ENCODE results near the gene CNTN1. TPM values are rescaled to one million over a fixed set of nuclear protein-coding genes. Genes with fewer than 3 reads are reported as not detected.

The CNTN1 gene
- total RNA-seq, 2 donors from 2014 or later: 0.77 to 4.4 TPM

DNA sequence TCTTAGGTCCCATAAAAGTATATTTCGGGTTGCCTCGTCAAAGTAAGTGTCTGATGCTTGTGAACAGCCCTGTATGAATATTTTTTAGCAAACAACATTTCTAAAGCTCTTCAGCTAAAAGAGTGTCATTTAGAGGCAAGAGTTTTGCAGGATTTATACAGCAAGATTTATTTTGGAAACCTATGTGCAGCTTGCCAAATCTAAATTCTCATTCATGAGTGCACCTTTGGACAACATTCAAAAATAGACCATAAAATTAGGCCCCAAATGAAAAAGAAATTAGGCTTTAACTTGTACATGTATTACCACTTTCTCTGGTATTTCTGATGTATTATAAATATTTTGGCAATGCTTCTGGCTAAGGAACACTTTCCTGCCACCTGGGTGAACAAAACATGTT is 271.5 kb downstream of the CNTN1 start:
- no peak for DNase-seq
- Histone ChIP-seq H3K9ac (ENCODE audit: low read depth in 2 of 2, low read length in 2 of 2) (no peak overlapping the region), H3K36me3 (no peaks in the 10 kb centered on the region), H3K4me3 (no peak overlapping the region), H3K27me3 (no peaks in the 10 kb centered on the region), H3K27ac (no peak overlapping the region), H3K4me1 (no peaks in the 10 kb centered on the region), H3K9me3 (no peaks in the 10 kb centered on the region)
- intact Hi-C loops (cut with DNase I): no loop called here
- TF ChIP-seq, protein P1, sequence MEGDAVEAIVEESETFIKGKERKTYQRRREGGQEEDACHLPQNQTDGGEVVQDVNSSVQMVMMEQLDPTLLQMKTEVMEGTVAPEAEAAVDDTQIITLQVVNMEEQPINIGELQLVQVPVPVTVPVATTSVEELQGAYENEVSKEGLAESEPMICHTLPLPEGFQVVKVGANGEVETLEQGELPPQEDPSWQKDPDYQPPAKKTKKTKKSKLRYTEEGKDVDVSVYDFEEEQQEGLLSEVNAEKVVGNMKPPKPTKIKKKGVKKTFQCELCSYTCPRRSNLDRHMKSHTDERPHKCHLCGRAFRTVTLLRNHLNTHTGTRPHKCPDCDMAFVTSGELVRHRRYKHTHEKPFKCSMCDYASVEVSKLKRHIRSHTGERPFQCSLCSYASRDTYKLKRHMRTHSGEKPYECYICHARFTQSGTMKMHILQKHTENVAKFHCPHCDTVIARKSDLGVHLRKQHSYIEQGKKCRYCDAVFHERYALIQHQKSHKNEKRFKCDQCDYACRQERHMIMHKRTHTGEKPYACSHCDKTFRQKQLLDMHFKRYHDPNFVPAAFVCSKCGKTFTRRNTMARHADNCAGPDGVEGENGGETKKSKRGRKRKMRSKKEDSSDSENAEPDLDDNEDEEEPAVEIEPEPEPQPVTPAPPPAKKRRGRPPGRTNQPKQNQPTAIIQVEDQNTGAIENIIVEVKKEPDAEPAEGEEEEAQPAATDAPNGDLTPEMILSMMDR (IDR thresholded peaks at IDR 0.05): no peak

DNA sequence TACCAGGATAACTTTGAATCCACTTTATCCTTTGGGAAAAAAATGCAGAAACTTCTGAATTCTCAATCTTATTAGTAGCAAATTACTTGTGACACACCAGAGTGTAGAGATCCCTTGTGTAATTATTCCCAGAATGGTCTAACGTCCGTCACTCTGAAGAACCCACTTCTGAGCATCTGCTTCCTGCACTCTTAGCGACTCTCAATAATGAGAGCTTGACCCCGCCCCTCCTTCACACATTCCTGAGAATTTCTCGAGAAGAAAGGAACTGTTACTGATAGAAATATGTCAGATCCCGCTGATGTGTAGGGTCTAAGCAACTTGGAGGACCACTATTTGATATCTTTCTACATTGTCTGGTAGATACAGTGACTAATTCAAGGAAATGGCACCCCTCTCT is 277.6 kb downstream of the CNTN1 start:
- Histone ChIP-seq H3K9ac (ENCODE audit: low read depth in 2 of 2, low read length in 2 of 2) (no peak overlapping the region), H3K4me1 (no peaks in the 10 kb centered on the region), H3K4me3 (no peak overlapping the region), H3K36me3 (no peaks in the 10 kb centered on the region), H3K27me3 (no peaks in the 10 kb centered on the region), H3K9me3 (no peaks in the 10 kb centered on the region), H3K27ac (no peak overlapping the region)
- no peak for DNase-seq
- intact Hi-C loops (cut with DNase I): no loop called here
- TF ChIP-seq, protein P1 (IDR thresholded peaks at IDR 0.05): no peak

DNA sequence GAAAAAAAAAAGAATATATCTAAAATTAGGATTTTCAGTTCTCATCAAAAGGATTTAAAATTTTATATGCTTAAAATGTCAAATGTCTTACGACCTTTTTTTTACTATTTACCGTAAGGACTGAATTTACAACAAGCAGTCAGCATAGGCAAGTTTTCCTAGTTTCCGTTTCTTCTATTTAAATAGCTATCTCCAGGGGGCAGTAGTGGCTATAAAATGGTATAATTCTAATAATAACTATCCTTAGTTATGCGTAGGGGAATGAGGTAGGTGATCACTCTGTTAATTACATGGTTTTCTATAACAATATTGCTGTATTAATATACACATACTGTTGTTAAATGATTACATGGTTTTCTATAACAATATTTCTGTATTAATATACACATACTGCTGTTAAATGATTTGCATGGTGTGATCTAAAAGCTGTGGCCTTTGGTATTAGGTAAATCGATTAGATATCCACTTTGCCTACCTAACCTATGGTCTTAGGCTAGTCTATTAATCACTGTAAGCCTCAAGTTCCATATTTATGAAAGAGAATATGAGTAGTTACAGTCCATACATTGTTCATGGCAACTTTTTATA is 278.2 kb downstream of the CNTN1 start:
- intact Hi-C loops (cut with DNase I): no loop called here

DNA sequence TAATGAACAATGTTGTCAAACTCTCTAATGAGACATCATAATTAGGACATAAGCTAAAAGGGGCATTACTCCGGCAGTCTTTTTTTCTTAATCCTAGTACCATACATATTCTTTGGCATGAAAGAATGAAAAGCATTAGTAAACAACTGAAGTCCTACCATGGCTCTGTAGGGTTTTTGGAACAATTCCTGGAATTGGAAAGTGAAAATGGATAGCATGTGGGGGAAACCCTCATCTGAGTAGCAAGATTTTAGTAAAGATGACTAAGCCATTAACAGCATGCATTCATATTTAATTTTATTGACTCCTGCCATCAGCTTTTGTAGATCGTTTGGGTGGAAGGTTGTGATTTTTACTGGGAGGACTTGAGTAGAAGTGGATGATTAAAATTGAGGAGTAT is 279.7 kb downstream of the CNTN1 start:
- no peak for DNase-seq
- no peaks in the 10 kb centered on the region for H3K4me1 ChIP-seq
- no peak overlapping the region for H3K4me3 ChIP-seq
- no peak overlapping the region for H3K9ac ChIP-seq (ENCODE audit: low read depth in 2 of 2, low read length in 2 of 2)
- no peaks in the 10 kb centered on the region for H3K9me3 ChIP-seq
- TF ChIP-seq, protein P1 (IDR thresholded peaks at IDR 0.05): no peak
- H3K36me3 ChIP-seq: no peaks in the 10 kb centered on the region
- no peak overlapping the region for H3K27ac ChIP-seq
- intact Hi-C loops (cut with DNase I): no loop called here
- H3K27me3 ChIP-seq: no peaks in the 10 kb centered on the region

More for the DNA sequence above, 278.2 kb downstream of the CNTN1 start:
- no peak for DNase-seq
- Histone ChIP-seq H3K9me3 (no peaks in the 10 kb centered on the region), H3K27me3 (no peaks in the 10 kb centered on the region), H3K36me3 (no peaks in the 10 kb centered on the region), H3K4me1 (no peaks in the 10 kb centered on the region), H3K9ac (ENCODE audit: low read depth in 2 of 2, low read length in 2 of 2) (no peak overlapping the region), H3K27ac (no peak overlapping the region), H3K4me3 (no peak overlapping the region)
- TF ChIP-seq, protein P1 (IDR thresholded peaks at IDR 0.05): no peak

DNA sequence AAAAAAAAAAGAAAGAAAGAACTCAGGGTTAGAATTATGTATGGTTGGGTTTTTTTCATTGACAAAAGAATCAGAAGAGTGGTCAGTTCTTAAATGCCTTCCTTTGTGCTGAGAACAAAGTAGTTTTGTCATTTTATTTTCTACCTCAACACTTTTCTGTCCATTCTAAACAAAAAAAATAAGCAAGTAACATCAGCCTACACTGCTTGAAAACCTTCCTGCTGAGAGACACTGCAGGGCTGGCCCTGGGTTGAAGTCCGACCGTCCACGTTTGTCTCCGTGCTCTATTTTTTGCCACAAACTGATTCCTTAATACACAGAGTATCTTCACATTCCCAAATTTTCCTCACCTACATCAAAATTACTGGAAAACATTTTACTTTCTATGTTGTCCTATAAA is 284.3 kb downstream of the CNTN1 start:
- intact Hi-C loops (cut with DNase I): no loop called here

More for the DNA sequence above, 284.3 kb downstream of the CNTN1 start:
- DNase-seq: no peak
- H3K9me3 ChIP-seq: no peaks in the 10 kb centered on the region
- H3K4me3 ChIP-seq: no peak overlapping the region
- no peaks in the 10 kb centered on the region for H3K4me1 ChIP-seq
- H3K27ac ChIP-seq: no peak overlapping the region
- TF ChIP-seq, protein P1 (IDR thresholded peaks at IDR 0.05): no peak
- H3K36me3 ChIP-seq: no peaks in the 10 kb centered on the region
- H3K9ac ChIP-seq (ENCODE audit: low read depth in 2 of 2, low read length in 2 of 2): no peak overlapping the region
- no peaks in the 10 kb centered on the region for H3K27me3 ChIP-seq

Measured in colonic mucosa (tissue), 4 donors.